ENCODE results near the gene TP73. TPM values are rescaled to one million over a fixed set of nuclear protein-coding genes. Genes with fewer than 3 reads are reported as not detected.

Gene TP73
- 3.7 TPM for total RNA-seq

DNA sequence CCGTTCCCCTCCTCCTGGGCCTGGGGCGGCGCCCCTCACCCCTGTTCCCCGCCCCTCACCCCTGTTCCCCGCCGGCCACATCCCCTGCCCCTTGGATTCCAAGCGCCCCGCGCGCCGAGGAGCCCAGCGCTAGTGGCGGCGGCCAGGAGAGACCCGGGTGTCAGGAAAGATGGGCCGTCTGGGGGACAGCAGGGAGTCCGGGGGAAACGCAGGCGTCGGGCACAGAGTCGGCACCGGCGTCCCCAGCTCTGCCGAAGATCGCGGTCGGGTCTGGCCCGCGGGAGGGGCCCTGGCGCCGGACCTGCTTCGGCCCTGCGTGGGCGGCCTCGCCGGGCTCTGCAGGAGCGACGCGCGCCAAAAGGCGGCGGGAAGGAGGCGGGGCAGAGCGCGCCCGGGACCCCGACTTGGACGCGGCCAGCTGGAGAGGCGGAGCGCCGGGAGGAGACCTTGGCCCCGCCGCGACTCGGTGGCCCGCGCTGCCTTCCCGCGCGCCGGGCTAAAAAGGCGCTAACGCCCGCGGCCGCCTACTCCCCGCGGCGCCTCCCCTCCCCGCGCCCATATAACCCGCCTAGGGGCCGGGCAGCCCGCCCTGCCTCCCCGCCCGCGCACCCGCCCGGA, at the start of gene TP73:
Gene TP73, plus strand, starts transcription at position 587 of the 618 bp plus-strand sequence. CDS start 29,850 bp downstream, outside the sequence.
- DNase-seq (ENCODE audit: low spot score) = no peak

DNA sequence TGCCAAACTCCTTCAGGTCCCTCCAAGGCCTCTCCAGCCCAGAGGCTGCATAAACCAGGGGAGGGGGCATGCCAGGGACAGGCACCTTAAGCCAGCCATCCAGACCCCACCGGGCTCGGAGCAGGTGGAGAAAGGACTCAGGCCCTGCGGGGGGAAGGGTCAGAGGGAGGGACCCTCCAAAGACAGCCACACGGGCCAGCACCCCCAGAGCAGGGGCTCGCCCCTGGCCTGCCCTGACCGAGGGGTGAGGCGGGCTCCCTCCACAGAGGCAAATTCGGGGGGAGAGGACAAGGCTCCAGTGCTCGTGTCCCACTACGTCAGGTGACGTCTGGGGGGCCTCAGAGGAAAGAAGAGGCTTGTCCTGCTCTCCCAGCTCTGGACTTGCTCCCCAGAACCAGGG, 49.2 kb upstream of the TP73 start:
- no peak for DNase-seq (ENCODE audit: low spot score)

DNA sequence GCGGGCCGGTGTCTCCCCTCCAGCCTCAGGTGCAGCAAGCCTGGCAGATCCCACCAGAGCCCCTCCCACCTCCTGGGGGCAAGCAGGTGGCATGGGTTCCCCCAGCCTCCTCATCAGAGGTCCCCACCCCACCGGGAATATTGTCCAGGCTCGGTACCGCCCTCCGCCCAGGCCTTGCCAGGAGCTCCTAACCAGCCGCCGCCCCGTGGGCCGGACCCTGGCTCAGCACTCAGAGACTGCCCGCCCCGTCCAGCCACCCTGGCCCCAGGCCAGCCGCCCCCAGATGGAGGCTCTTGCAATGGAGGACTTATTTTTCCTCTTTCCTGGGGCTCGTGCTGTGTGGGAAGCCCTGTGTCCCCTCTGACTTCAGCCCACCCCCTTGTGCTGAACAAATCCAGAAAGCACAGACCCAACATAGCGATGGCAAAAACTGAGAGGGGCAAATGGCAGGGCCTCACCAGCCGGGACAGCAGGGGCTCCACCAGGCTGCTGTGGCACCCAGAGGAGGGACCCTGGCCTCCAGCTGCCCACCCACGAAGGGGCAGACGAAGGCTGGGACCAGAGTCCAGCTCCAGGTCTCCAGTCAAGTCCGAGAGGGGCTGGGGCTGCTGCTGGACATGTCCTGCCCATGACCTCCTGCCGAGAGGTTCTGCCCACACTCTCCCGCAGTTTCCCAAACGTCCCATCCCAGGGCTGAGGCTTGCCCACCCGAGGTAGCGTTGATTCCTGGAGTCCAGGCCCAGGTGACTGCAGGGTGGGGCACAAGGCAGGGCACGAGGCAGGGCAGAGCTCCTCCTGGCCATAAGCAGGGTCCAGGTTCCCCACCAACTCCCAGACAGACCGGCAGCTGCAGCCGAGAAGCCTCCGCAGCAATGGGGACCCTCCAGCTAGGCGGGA, 48.5 kb upstream of the TP73 start:
- DNase-seq (ENCODE audit: low spot score) = no peak

DNA sequence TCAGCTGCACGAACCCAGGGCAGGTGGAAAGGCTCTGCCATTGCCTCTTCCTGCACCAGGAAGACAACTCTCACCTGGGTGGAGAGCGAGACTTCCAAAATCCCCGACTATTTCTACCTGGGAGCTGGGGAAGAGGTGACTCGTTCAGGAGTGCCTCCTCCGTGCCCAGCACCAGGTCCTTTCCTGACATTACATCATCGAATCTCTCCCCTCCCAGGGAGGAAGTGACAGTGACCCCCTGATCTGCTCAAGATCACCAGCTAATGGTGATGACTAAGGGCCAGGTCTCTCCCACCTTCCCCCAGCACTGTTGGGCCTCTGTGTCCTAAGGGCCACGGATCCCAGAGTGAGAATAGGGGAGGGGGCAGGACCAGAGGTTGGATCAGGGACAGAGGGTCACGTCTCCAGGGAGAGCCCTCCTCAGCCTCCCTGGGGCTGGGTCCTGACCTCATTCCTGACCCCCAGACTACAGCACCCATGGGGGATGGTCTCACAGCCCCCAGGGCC, 47.8 kb upstream of the TP73 start:
- DNase-seq (ENCODE audit: low spot score) = no peak

DNA sequence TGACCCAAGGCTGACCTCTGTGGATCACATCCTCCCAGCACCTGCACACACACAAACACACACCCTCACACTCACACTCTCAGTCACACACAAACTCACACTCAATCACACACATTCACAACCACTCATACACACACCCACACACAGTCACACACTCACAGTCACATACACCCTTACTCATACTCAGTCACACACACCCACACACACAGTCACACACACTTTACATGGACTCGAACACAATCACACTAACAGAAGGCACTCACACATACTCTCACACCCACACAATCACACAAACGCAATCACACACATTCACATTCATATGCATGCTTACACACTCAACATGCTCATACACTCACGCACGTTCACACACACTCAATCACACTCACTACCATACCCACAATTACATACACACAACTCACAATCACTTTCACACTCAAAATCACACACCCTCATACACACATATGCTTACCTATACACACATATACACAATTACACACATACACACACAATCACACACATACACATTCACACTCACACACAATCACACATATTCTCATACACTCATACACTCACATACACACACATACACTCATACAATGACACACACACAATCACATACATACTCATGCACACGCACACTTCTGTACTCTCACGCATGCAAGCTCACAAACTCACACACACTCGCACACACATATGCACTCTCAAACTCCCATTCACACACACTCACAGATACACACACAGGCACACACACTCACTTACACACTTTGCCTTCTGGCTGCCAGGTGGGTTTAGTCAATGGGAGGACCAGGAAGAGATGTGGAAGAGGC, 47.1 kb upstream of the TP73 start:
- no peak for DNase-seq (ENCODE audit: low spot score)

DNA sequence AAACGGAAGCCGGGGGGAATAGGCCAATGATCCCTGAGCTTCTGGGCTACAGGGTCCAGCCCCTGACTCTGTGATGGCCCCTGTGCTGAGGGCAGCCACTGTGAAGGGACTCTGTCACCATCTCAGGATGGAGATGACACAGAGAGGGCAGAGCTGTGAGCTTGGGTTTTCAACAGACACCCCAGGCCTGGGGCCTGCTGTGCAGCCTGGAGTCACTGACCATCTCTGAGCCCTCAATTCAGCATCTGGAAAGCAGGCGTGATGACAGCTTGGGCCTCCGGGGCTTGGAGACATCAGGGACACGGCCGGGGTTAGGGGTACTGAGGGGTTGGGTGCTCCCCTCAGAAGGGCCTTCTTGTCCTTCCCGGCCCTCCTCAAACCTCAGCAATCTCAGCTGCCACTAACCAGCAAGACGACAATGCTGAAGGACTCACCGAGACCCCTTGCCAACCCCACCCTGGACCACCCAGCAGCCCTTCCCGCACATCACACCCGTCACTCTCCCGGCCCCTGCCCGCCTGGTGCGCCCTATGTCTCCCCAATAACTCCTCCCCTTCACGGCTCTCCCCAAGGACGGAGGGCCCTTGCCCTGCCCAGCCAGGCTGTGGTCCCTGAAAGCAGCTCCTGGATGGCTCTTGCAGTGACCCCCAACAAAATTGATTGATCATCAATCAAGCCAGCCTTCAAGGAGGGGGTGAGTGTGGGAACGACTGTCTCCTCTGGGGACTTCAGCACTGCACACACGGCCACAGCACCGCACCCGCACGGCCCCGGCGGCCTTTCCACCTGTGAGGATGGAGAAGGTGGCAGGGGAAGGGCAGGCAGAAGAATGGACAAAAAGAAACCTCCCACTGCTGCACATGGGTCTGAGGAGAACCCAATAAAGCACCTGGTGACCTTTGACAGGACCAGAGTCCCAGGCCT, 45.3 kb upstream of the TP73 start:
- DNase-seq (ENCODE audit: low spot score) = no peak

DNA sequence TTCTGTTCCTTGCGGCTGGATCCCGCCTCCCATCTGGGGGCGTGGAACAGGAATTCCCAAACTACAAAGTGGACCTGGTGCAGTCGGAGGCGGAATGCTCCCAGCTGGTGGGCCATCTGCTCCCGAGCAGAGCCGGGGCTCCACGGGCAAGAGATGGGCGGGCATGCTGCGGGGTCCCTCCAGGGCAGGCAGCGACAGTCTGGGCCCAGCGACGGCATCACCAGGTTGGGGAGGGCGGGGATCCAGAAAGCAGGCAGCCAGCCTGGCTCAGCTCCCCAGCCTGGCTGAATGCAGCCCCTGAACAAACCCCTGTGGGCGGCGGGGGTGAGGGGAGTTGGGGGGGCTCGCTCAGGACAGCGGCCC, 44.6 kb upstream of the TP73 start:
- no peak for DNase-seq (ENCODE audit: low spot score)

DNA sequence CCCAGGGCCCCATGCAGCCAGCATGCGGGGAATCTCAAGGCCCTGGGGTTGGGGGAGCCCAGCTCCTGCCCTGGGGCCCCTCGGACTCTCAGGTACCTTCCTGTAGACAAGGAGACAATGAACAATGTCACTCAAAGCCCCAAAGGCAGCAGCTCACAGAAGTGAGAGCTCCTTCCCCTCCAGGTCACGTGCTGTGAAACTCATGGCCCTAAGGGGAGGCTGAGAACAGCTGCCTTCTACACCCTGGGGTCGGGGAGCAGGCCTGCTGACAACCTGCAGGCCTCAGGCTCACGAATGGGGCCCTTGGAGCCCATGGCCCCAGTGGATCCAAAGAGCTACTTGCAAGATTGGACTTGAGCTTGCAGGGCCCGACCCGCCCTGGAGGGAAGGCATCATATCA, 44.2 kb upstream of the TP73 start:
- no peak for DNase-seq (ENCODE audit: low spot score)

DNA sequence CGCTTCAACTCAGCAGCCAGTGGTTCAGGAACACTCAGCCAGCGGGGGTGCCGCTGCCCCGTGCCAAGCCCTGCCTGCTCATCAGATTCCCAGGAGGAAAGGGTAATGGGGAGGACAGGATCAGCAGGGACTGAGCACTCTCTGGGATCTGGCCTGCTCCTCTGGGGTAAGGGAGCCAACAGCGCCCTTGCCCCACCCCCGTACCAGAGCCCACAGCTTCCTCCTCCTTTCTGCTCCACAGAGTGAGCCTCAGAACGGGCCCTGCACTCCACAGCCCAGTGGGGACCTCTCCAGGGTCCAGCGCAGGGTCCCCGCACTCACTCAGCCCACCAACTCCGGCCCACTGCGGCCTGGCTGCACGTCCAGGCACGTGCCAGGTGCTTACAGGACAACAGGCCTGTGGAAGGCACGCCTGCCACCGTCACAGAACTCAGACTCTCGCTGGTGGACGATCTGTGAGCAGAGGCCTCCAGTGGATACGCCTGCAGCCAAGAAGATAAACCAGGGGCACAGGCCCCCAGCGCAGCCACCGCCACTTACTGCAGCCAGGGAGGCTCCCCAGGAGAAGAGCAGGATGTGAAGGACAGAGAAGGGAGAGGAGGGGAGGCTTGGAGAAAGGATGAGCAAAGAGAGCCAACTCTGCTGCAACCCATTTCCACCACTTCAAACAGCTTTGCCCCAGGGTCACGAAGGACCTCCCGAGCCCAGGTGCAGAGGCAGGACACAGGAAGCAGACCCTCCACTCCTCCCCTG, 43.1 kb upstream of the TP73 start:
- DNase-seq (ENCODE audit: low spot score) = no peak

DNA sequence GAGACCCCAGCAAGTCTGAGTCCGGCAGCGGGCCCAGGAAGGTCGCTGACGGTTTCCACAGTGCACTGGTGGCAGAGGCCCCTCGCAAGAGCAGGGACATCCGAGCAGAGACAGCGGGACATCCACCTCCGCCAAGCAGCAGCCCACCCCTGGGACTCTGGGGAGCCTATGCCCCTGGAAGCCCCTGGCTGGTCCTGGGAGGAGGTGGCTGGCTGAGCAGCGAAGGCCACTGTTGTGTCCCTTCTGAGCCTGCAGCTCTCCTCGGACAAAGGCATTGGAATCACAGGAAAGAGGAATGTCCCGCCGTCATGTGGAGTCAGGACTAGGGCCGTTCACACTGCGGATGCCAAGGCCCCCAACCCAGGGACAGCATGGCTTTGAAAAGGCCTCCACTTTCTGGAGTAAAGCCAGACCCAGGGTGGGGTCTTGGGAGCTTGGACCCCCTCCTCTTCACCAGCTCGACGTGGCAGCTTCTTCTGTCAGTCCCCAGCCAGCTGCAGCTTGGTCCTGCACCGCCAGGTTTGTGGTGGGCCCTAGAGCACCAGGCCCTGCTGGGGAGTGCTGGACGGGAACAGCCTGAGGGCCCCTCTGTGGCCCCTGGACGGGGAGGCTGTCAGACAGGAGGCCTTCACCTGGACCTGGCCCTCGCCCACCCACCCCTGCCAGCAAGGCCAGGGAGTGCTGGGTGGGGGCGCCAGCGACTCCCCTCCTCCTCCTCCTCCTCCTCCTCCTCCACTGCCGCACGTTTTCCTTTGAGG, 42.4 kb upstream of the TP73 start:
- no peak for DNase-seq (ENCODE audit: low spot score)

DNA sequence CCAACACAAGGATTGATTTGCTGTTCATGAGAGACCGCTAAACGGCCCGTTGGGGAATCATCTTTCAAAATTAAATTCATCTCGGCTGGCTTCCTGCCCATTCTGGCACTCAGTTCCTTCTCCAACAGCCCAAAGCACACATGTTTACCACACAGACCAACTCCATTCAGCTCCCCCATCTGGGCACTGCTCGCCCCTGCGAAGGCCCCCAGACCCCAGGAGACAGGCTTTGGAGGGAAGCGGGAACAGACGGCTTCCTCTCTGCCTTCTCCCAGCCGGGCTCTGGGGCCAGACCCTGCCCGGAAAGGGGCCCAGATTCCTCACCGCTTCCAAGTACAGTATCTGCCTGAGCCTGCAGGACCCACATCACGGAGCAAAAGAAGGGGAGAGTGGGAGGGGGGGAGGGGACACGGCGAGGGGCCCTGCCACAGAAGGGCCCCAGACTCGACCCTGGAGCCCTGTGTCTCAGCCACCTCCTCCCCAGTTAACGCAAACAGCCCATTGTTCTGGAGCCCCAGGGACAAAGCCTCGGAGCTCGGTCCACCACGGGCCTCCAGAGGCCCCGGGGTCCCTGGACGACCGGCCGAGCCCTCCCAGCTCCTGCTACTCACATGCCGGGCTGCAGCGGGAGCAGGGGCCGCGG, 41.7 kb upstream of the TP73 start:
- DNase-seq (ENCODE audit: low spot score) = no peak

DNA sequence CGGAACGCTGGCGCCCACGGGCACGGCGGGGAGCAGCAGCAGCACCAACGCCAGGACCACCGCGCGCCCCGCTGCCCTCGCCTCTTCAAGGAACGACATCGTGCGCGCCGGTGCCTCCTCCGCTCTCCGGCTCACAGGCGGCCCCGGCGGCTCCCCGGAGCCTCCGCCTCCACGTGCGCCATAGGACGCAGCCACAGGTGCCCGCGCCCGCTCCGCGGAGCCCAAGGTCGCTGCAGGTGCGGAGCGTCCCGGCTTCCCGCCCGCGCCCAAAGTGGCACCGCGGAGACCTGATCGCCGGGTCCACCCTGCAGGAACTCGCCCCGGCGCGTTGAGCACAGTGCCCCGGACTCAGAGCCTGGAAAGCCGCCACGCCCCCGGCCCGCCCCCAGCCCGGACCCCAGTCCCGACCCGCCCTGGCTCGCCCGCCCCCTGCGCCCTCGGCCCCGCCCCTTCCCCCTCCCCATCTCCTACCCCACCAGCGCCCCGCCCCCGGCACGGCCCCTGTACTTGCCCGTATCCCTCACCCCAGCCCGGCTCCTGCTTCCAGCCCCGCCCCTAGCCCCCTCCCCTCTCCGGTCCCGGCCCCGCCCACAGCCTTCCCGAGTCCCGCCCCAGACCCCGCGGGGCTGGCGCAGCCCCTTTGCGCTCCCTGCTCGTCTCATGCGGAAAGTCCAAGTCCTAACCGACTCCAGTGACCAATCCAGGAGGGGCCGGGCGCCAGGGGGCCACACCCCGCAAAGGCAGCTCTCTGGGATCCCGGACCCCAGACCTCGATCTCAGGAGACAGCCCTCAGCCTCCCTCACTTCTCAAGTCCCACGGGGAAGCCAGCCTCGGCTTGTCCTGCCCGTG, 40.9 kb upstream of the TP73 start, which contains the start of gene MEGF6:
Gene MEGF6, minus strand, starts transcription at position 339 of the 850 bp plus-strand sequence. Its CDS starts 240 bp downstream, at position 99.
- no peak for DNase-seq (ENCODE audit: low spot score)

DNA sequence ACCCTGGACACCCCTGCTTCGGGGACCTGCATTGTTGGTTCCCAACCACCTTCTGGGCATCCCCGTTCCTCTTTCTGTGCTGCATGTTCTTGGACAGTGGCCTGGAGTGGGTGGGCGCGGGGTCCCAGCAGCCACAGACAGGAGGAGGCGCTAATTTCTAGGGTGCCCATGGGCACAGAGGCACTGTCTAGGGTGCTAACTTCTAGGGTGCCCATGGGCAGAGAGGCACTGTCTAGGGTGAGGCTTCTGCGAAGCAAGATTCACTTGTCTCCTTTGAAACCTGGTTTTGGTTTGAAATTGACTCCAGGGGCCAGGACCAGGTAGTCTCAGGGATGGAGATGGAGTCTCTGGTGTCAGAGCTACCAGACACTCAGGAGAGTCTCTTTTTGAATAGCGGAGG, 40.2 kb upstream of the TP73 start:
- DNase-seq (ENCODE audit: low spot score) = no peak

DNA sequence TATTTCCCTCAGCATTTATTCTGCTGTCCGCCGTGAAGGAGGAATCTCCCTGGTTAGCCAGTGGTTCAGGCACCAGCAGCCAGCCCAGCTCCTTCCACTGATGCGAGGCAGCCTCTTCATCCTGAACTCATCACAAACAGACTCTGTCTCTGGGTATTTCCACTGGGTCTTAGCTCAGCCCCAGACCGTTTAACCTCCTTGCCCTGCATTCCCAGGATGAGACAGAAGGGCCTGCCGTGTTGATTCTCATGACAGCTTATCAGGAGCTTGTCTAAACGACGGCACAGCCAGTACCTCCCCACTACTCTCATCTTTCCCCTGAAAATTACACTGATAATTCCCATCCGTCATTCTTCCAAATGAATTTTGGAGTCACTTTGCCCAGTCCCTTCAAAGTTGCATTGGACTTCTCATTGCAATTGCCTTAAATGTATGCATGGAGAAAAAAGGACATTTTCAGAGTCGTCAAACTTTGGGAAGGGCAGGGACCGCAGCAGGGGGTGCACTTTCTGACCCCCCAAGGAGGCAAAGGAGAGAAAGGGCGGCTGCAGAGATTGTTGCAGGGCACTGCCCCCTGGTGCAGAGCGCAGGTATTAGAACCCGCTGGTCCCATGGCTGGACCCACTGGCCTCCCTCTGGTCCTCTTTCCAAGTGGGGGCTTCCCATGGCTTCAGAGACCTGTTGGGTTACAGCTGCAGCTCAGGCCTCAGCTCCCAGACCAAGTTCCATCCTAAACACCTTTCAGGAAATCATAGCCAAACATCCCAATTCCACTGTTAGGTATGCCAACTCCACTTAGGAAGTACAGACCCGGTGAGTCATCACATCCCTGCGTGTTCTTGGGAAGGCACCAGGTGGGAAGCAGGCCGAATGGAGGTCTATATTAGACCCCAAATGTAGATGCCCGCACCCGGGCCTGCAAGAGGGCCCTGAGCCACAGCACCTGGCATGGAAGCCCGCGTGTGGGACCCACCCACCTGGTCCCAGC, 37.3 kb upstream of the TP73 start:
- DNase-seq (ENCODE audit: low spot score) = no peak

DNA sequence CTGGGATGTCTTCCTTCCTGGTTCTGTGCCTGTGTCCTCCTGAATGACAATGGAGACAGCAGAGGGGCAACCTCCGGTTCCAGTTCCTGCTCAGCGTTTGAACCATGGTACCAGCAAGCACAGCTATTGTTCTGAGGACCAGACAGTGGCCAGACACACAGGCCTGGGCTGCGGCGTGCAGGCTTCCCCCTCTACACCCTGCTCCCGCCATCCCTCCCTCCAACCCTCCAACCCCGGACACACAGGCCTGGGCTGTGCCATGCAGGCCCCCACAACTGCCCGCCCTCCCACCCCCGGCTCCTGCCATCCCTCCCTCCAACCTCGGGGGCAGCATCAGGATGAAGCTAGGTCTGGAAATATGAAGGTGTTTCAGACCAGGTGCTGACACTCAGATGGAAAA, 35.5 kb upstream of the TP73 start:
- DNase-seq (ENCODE audit: low spot score) = no peak

DNA sequence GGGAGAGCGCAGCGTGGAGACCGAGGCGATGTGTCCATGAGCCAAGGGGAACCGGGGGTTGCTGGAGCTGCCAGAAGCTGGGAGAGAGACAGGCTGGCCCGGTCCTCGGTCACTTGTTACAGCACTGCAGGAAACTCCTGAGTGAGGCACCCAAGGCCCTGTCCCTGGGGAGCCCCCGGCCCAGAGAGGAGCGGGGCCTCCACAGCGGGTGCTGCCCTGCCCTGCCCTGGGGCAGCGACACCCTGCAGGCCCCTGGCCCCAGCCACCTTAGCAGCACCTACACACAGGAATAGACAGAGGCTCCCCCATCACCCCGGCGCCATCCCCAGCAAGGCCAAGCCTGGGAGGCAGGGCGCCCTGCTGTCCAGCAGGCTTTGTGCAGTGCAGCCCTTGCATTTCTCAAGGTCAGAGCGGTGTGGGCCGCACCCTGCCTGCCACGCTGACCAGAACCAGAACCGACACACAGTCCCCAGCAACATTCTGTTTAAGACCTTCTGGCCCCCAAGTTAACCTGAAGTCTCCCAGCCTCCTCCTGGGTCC, 34.4 kb upstream of the TP73 start:
- no peak for DNase-seq (ENCODE audit: low spot score)

DNA sequence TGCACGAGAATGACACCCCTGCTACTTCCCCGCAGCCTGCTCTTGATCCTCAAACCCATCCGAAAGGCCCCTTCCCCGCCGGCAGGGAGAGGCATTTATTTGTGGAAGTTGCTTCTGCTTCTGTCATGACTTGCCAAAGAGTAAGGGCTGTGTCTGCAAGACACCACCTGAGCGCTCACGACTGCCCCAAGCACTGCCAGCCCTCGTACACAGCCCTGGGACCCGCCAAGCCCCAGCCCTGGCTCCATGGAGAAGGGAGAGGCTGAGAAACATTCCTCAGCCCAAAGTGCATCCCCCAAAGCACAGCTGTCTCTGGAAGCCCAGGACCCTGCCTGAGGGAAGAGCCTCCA, 33.8 kb upstream of the TP73 start:
- DNase-seq (ENCODE audit: low spot score) = no peak
